ENCODE measurements around the gene MTA3. TPM values are rescaled to one million over a fixed set of nuclear protein-coding genes. Genes with fewer than 3 reads are reported as not detected.

Gene MTA3
- total and polyA plus RNA-seq, 9 of the 15 experiments (the other 6 are each of a cell fraction or from before 2014, with no cell fraction given), result 12.4 to 39.6 (median 23.5) TPM

- TF ChIP-seq MTA3 (IDR thresholded peaks at IDR 0.05; ENCODE audit: borderline replicate concordance) (no peak), DPF2 (IDR thresholded peaks at IDR 0.05) (peak; percentile 79), ZBTB2 (IDR thresholded peaks at IDR 0.05) (no peak), SIN3B (IDR thresholded peaks at IDR 0.05; ENCODE audit: low read depth) (no peak), MEIS2 (IDR thresholded peaks at IDR 0.05; ENCODE audit: partially characterized antibody) (peak; percentile 21), THRA (IDR thresholded peaks at IDR 0.05) (no peak), BACH1 (tag; IDR thresholded peaks at IDR 0.05) (no peak), ZNF124 (CRISPR knock-in tag; IDR thresholded peaks at IDR 0.05) (no peak), MEF2A (IDR thresholded peaks at IDR 0.05; ENCODE audit: control insufficient read depth, low read depth, low read length) (no peak), ZBTB43 (CRISPR knock-in tag; IDR thresholded peaks at IDR 0.05) (no peak), MYC (IDR thresholded peaks at IDR 0.05; ENCODE audit: low read depth, low read length) (no peak), MYC (CRISPR knock-in tag; IDR thresholded peaks at IDR 0.05; ENCODE audit: borderline replicate concordance, low read depth) (no peak), CBFA2T2 (conservative IDR thresholded peaks at IDR 0.05) (peak; percentile 74), MBD1 (CRISPR knock-in tag; IDR thresholded peaks at IDR 0.05) (no peak), TEAD4 (IDR thresholded peaks at IDR 0.05; ENCODE audit: low read length) (peak; percentile 89), TEAD4 (CRISPR knock-in tag; IDR thresholded peaks at IDR 0.05; ENCODE audit: borderline replicate concordance) (no peak), ZNF740 (CRISPR knock-in tag; IDR thresholded peaks at IDR 0.05) (no peak), ZNF740 (tag; IDR thresholded peaks at IDR 0.05) (no peak), ZNF12 (CRISPR knock-in tag; IDR thresholded peaks at IDR 0.05) (no peak), KLF16 (IDR thresholded peaks at IDR 0.05) (peak; percentile 50; the same call in 1 of the 2 replicates), HIVEP1 (CRISPR knock-in tag; IDR thresholded peaks at IDR 0.05) (no peak), ZBTB7A (IDR thresholded peaks at IDR 0.05; ENCODE audit: borderline replicate concordance, control insufficient read depth, low read depth, low read length) (no peak), WHSC1 (IDR thresholded peaks at IDR 0.05; ENCODE audit: low read length) (no peak), DLX4 (CRISPR knock-in tag; IDR thresholded peaks at IDR 0.05) (no peak), MTA2 (IDR thresholded peaks at IDR 0.05; ENCODE audit: low read depth) (peak; percentile 69)
These were observed 95.4 kb downstream of the MTA3 start (continued) for GRCh38 chr2:42663828-42664227.

Measured in K562 (cell line).